ENCODE measurements around the gene RHO. TPM values are rescaled to one million over a fixed set of nuclear protein-coding genes. Genes with fewer than 3 reads are reported as not detected.

RHO gene
- total RNA-seq, 1 experiment from 2014 or later = not detected

DNA sequence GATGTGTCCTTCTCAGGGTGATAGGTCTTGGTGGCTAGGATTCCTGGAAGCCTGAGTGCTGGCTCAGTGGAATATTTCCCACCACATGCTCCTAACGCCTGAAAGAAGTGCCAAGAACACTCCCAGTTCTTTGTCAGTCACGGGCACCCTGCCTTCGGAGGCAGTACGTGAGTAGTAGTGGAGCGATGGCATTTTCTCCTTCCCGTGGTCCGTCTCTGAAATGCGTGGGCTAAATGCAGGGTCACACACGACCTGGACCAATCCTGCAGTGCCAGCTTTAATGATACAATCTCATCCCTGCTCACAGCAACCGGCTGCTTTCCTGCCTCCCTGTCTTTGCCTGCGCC lies 29.1 kb downstream of the RHO start:
- ChIA-PET POLR2A (no interaction called here), CTCF (interaction anchor here (1.7 to 2.2 kb wide), 2 partner anchors 67 to 174 kb away, joined by 4 to 9 read pairs; no protein-coding TSS in a partner anchor)
- H3K4me1 Mint-ChIP-seq = peaks cover 44% of the 10 kb centered on the region
- H3K27ac Mint-ChIP-seq = 0 out of 2 replicates have a peak overlapping the region, but pooled peaks have one; percentile 4
- TF ChIP-seq, protein P1, sequence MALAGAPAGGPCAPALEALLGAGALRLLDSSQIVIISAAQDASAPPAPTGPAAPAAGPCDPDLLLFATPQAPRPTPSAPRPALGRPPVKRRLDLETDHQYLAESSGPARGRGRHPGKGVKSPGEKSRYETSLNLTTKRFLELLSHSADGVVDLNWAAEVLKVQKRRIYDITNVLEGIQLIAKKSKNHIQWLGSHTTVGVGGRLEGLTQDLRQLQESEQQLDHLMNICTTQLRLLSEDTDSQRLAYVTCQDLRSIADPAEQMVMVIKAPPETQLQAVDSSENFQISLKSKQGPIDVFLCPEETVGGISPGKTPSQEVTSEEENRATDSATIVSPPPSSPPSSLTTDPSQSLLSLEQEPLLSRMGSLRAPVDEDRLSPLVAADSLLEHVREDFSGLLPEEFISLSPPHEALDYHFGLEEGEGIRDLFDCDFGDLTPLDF (CRISPR knock-in tag; IDR thresholded peaks at IDR 0.05) = no peak
- TF ChIP-seq, protein P2, sequence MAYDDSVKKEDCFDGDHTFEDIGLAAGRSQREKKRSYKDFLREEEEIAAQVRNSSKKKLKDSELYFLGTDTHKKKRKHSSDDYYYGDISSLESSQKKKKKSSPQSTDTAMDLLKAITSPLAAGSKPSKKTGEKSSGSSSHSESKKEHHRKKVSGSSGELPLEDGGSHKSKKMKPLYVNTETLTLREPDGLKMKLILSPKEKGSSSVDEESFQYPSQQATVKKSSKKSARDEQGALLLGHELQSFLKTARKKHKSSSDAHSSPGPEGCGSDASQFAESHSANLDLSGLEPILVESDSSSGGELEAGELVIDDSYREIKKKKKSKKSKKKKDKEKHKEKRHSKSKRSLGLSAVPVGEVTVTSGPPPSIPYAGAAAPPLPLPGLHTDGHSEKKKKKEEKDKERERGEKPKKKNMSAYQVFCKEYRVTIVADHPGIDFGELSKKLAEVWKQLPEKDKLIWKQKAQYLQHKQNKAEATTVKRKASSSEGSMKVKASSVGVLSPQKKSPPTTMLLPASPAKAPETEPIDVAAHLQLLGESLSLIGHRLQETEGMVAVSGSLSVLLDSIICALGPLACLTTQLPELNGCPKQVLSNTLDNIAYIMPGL (CRISPR knock-in tag; IDR thresholded peaks at IDR 0.05) = no peak
- TF ChIP-seq CREB1 (CRISPR knock-in tag; IDR thresholded peaks at IDR 0.05) = no peak
- no peak for TF ChIP-seq MYBL2 (CRISPR knock-in tag; IDR thresholded peaks at IDR 0.05)
- TF ChIP-seq ZNF671 (CRISPR knock-in tag; IDR thresholded peaks at IDR 0.05) = no peak
- no peak for TF ChIP-seq ESRRA (CRISPR knock-in tag; IDR thresholded peaks at IDR 0.05; ENCODE audit: borderline replicate concordance)
- TF ChIP-seq TCF7 (CRISPR knock-in tag; IDR thresholded peaks at IDR 0.05; ENCODE audit: low read depth) = no peak
- TF ChIP-seq, protein P3, sequence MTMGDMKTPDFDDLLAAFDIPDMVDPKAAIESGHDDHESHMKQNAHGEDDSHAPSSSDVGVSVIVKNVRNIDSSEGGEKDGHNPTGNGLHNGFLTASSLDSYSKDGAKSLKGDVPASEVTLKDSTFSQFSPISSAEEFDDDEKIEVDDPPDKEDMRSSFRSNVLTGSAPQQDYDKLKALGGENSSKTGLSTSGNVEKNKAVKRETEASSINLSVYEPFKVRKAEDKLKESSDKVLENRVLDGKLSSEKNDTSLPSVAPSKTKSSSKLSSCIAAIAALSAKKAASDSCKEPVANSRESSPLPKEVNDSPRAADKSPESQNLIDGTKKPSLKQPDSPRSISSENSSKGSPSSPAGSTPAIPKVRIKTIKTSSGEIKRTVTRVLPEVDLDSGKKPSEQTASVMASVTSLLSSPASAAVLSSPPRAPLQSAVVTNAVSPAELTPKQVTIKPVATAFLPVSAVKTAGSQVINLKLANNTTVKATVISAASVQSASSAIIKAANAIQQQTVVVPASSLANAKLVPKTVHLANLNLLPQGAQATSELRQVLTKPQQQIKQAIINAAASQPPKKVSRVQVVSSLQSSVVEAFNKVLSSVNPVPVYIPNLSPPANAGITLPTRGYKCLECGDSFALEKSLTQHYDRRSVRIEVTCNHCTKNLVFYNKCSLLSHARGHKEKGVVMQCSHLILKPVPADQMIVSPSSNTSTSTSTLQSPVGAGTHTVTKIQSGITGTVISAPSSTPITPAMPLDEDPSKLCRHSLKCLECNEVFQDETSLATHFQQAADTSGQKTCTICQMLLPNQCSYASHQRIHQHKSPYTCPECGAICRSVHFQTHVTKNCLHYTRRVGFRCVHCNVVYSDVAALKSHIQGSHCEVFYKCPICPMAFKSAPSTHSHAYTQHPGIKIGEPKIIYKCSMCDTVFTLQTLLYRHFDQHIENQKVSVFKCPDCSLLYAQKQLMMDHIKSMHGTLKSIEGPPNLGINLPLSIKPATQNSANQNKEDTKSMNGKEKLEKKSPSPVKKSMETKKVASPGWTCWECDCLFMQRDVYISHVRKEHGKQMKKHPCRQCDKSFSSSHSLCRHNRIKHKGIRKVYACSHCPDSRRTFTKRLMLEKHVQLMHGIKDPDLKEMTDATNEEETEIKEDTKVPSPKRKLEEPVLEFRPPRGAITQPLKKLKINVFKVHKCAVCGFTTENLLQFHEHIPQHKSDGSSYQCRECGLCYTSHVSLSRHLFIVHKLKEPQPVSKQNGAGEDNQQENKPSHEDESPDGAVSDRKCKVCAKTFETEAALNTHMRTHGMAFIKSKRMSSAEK (CRISPR knock-in tag; IDR thresholded peaks at IDR 0.05; ENCODE audit: borderline replicate concordance) = no peak
- no peak for TF ChIP-seq NFYB (CRISPR knock-in tag; conservative IDR thresholded peaks at IDR 0.05; ENCODE audit: low read depth)
- TF ChIP-seq, protein P4, sequence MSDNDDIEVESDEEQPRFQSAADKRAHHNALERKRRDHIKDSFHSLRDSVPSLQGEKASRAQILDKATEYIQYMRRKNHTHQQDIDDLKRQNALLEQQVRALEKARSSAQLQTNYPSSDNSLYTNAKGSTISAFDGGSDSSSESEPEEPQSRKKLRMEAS (CRISPR knock-in tag; IDR thresholded peaks at IDR 0.05) = no peak
- TF ChIP-seq ZNF423 (CRISPR knock-in tag; IDR thresholded peaks at IDR 0.05) = no peak
- peaks cover 5% of the 10 kb centered on the region for H3K36me3 Mint-ChIP-seq
- no peaks in the 10 kb centered on the region for H3K27me3 Mint-ChIP-seq (ENCODE audit: low read depth)
- no peak for ATAC-seq
- no peak overlapping the region for H3K4me3 Mint-ChIP-seq
- DNase-seq (ENCODE audit: low spot score) = no peak
- H3K9me3 Mint-ChIP-seq = no peaks in the 10 kb centered on the region

DNA sequence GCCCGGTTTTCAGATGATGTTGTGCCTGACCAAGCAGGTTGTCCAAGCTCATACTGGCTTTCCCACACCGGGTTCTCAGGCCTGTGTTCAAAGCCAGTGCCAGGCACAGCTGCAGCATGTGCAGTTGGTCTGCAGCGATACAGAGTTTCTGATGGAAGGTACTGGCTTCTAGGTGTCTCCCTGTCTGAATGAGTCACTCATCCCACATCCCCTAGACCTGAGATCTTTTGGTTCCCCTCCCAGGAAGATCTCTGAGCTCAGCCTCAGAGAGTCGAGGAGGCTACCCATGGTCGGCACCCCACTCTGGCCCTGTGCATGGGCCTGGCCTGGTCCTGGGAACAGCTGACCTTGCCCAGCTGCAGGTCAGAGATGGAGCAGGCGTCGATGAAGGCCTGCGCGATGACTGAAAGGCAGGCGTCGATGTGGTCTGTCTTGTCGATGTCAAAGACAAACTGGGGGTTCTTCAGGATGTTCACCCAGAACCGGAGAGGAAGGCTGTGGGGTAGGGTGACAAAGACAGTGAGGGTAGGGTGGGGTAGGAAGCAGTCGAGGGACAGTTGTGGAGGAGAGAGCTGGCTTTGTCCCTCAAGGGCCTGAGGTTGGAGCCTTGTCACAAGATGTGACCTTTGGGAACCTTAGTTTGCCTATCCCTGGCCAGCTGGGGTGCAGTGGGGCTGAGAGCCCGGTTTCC lies 29.8 kb downstream of the RHO start:
- no peaks in the 10 kb centered on the region for H3K27me3 Mint-ChIP-seq (ENCODE audit: low read depth)
- peak overlapping the region; percentile 4 for H3K27ac Mint-ChIP-seq
- TF ChIP-seq, protein P5, sequence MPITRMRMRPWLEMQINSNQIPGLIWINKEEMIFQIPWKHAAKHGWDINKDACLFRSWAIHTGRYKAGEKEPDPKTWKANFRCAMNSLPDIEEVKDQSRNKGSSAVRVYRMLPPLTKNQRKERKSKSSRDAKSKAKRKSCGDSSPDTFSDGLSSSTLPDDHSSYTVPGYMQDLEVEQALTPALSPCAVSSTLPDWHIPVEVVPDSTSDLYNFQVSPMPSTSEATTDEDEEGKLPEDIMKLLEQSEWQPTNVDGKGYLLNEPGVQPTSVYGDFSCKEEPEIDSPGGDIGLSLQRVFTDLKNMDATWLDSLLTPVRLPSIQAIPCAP (CRISPR knock-in tag; IDR thresholded peaks at IDR 0.05) = no peak
- TF ChIP-seq, protein P6, sequence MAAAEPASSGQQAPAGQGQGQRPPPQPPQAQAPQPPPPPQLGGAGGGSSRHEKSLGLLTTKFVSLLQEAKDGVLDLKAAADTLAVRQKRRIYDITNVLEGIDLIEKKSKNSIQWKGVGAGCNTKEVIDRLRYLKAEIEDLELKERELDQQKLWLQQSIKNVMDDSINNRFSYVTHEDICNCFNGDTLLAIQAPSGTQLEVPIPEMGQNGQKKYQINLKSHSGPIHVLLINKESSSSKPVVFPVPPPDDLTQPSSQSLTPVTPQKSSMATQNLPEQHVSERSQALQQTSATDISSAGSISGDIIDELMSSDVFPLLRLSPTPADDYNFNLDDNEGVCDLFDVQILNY (CRISPR knock-in tag; IDR thresholded peaks at IDR 0.05) = no peak
- no peak for TF ChIP-seq SMAD4 (CRISPR knock-in tag; IDR thresholded peaks at IDR 0.05)
- TF ChIP-seq, protein P7, sequence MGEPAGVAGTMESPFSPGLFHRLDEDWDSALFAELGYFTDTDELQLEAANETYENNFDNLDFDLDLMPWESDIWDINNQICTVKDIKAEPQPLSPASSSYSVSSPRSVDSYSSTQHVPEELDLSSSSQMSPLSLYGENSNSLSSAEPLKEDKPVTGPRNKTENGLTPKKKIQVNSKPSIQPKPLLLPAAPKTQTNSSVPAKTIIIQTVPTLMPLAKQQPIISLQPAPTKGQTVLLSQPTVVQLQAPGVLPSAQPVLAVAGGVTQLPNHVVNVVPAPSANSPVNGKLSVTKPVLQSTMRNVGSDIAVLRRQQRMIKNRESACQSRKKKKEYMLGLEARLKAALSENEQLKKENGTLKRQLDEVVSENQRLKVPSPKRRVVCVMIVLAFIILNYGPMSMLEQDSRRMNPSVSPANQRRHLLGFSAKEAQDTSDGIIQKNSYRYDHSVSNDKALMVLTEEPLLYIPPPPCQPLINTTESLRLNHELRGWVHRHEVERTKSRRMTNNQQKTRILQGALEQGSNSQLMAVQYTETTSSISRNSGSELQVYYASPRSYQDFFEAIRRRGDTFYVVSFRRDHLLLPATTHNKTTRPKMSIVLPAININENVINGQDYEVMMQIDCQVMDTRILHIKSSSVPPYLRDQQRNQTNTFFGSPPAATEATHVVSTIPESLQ (CRISPR knock-in tag; IDR thresholded peaks at IDR 0.05) = no peak
- TF ChIP-seq, protein P8, sequence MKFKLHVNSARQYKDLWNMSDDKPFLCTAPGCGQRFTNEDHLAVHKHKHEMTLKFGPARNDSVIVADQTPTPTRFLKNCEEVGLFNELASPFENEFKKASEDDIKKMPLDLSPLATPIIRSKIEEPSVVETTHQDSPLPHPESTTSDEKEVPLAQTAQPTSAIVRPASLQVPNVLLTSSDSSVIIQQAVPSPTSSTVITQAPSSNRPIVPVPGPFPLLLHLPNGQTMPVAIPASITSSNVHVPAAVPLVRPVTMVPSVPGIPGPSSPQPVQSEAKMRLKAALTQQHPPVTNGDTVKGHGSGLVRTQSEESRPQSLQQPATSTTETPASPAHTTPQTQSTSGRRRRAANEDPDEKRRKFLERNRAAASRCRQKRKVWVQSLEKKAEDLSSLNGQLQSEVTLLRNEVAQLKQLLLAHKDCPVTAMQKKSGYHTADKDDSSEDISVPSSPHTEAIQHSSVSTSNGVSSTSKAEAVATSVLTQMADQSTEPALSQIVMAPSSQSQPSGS (CRISPR knock-in tag; IDR thresholded peaks at IDR 0.05; ENCODE audit: borderline replicate concordance, low read depth) = no peak
- TF ChIP-seq, protein P9, sequence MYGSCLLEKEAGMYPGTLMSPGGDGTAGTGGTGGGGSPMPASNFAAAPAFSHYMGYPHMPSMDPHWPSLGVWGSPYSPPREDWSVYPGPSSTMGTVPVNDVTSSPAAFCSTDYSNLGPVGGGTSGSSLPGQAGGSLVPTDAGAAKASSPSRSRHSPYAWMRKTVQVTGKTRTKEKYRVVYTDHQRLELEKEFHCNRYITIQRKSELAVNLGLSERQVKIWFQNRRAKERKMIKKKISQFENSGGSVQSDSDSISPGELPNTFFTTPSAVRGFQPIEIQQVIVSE (CRISPR knock-in tag; IDR thresholded peaks at IDR 0.05; ENCODE audit: borderline replicate concordance) = no peak
- ChIA-PET CTCF (interaction anchor here (0.6 to 2.2 kb wide), 3 partner anchors 68 to 907 kb away, joined by 4 to 9 read pairs (median 7); no protein-coding TSS in a partner anchor), POLR2A (no interaction called here)
- ATAC-seq = no peak
- H3K4me1 Mint-ChIP-seq = peaks cover 39% of the 10 kb centered on the region
- H3K9me3 Mint-ChIP-seq = no peaks in the 10 kb centered on the region
- DNase-seq (ENCODE audit: low spot score) = no peak
- H3K4me3 Mint-ChIP-seq = no peak overlapping the region
- H3K36me3 Mint-ChIP-seq = peaks cover 5% of the 10 kb centered on the region

All from WTC11 (cell line).